GM18873 (cell line): ENCODE results near the gene LCMT1.
"Not testable (repeated sequence)": the region's sequence is repeated elsewhere in the genome, so short reads cannot be mapped to it uniquely, and the experiment has no call there.

Experiments used
- ATAC-seq: cut with Tn5 transposase; IDR thresholded peaks from one replicate; pipeline ENCODE4 v1.9.1; 2021; ENCODE audit warnings: mild to moderate bottlenecking, moderate library complexity, moderate number of reproducible peaks; ENCODE audit not compliant: unreplicated experiment, low FRiP score

LCMT1 gene

GRCh38 chr16:25111403-25112166 lies at the start of gene LCMT1:
Gene LCMT1, plus strand, starts transcription at chr16:25111742. Its CDS starts 142 bp downstream, at chr16:25111884.
- peak; percentile 89 for ATAC-seq

- no peak for ATAC-seq
Measured at GRCh38 chr16:25063102-25063501, 48.4 kb upstream of the LCMT1 start.

GRCh38 chr16:25063865-25064264 lies 47.7 kb upstream of the LCMT1 start:
- no peak for ATAC-seq

- not testable (repeated sequence) for ATAC-seq
Measured at GRCh38 chr16:25064281-25064680, 47.3 kb upstream of the LCMT1 start.

GRCh38 chr16:25064937-25065336 lies 46.6 kb upstream of the LCMT1 start:
- ATAC-seq, result no peak

GRCh38 chr16:25065899-25066298 lies 45.6 kb upstream of the LCMT1 start:
- no peak for ATAC-seq

- no peak for ATAC-seq
Measured at GRCh38 chr16:25066426-25066746, 45.2 kb upstream of the LCMT1 start.

GRCh38 chr16:25066747-25067631 lies 44.6 kb upstream of the LCMT1 start:
- peak; percentile 57 for ATAC-seq

- ATAC-seq, result no peak
Measured at GRCh38 chr16:25073854-25074253, 37.7 kb upstream of the LCMT1 start.

- ATAC-seq, result no peak
Measured at GRCh38 chr16:25078386-25078978, 33.1 kb upstream of the LCMT1 start.

GRCh38 chr16:25079637-25080378 lies 31.7 kb upstream of the LCMT1 start:
- no peak for ATAC-seq

- ATAC-seq, result no peak
Measured at GRCh38 chr16:25080420-25081131, 31.0 kb upstream of the LCMT1 start.

- ATAC-seq, result no peak
Measured at GRCh38 chr16:25081702-25082101, 29.8 kb upstream of the LCMT1 start.

GRCh38 chr16:25083065-25083464 lies 28.5 kb upstream of the LCMT1 start:
- no peak for ATAC-seq

- no peak for ATAC-seq
Measured at GRCh38 chr16:25083701-25084100, 27.8 kb upstream of the LCMT1 start.

- no peak for ATAC-seq
Measured at GRCh38 chr16:25084797-25085196, 26.7 kb upstream of the LCMT1 start.

- ATAC-seq, result no peak
Measured at GRCh38 chr16:25087761-25088160, 23.8 kb upstream of the LCMT1 start.

- no peak for ATAC-seq
Measured at GRCh38 chr16:25089351-25089750, 22.2 kb upstream of the LCMT1 start.

GRCh38 chr16:25092441-25092840 lies 19.1 kb upstream of the LCMT1 start:
- no peak for ATAC-seq
